H1 (cell line): ENCODE results near the gene TP63.

Source experiments
- CTCF ChIP-seq, 3 experiments: IDR thresholded peaks; 1 replicate in 2 of 3; 2 replicates in 1 of 3; pipeline versions ENCODE4 v1.5.1 to v1.6.1; 2011; ENCODE audit warnings: low read length in 3 of 3, mild to moderate bottlenecking in 3 of 3, inconsistent platforms in 2 of 3, low read depth in 1 of 3, moderate library complexity in 1 of 3; ENCODE audit not compliant: insufficient read depth in 1 of 3; ENCODE audit errors: control extremely low read depth in 1 of 3
- POLR2AphosphoS5 ChIP-seq: IDR thresholded peaks from 2 replicates; pipeline ENCODE4 v1.6.1; 2011; ENCODE audit warnings: low read depth, low read length
- SP1 ChIP-seq: IDR thresholded peaks from 2 replicates; pipeline ENCODE4 v1.6.1; 2011; ENCODE audit warnings: low read depth, low read length
- TAF1 ChIP-seq: IDR thresholded peaks from 2 replicates; pipeline ENCODE4 v1.6.1; 2011; ENCODE audit warnings: mild to moderate bottlenecking, low read depth, low read length

- no peak for TF ChIP-seq TAF1
- TF ChIP-seq SP1: no peak
- TF ChIP-seq POLR2AphosphoS5: no peak
- TF ChIP-seq CTCF (IDR thresholded peaks at IDR 0.05; ENCODE audit: control extremely low read depth in 1 of 3, insufficient read depth in 1 of 3, low read depth in 1 of 3, low read length in 3 of 3): no peak
These were observed 217.3 kb downstream of the TP63 start for GRCh38 chr3:189848395-189849040.
